Measurements from ENCODE around the gene PHGDH. TPM values are rescaled to one million over a fixed set of nuclear protein-coding genes. Genes with fewer than 3 reads are reported as not detected.

PHGDH gene
- total RNA-seq, 2 donors from 2014 or later: 6.3 to 11.6 TPM

DNA sequence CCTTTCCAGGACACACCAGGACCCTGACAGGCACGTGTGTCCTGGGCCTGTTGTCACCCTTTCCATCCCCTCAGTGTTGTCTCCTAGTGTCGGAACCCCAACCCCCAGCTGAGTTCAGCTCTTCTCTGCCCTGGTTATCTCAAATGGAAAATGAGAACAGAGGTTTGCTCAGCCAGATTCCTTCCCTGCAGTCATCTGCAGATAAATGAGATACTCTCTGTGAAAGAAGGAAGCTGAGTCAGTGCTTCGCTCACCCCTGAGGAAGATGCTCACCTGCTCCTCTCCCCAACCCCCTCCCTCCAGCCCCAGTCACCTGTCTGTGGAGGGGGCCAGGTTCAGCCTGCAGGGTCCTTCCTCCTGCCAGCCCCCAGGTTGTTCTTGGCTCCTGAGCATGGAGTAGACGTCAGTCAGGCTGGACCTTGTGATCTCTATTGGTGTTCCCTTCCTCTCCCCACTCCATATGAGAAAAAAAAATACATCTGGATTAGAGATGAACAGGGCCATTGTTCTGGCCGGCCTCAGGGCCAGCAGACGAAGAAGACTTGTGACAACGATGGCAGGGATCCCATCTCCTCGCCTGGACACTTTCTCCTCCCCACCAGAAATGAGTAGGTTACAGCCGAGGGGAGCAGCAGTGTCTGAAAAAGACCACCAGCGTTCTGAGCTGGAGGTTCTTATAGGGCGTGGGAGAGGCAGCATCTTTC lies 20.9 kb downstream of the PHGDH start:
- Histone ChIP-seq H3K27ac (no peak overlapping the region), H3K27me3 (no peaks in the 10 kb centered on the region), H3K4me1 (no peaks in the 10 kb centered on the region), H3K36me3 (no peaks in the 10 kb centered on the region), H3K9me3 (no peaks in the 10 kb centered on the region), H3K4me3 (no peak overlapping the region), H3K9ac (ENCODE audit: low read depth in 2 of 2, low read length in 2 of 2) (no peak overlapping the region)
- intact Hi-C loops (cut with DNase I): no loop called here
- DNase-seq: no peak
- TF ChIP-seq, protein P1, sequence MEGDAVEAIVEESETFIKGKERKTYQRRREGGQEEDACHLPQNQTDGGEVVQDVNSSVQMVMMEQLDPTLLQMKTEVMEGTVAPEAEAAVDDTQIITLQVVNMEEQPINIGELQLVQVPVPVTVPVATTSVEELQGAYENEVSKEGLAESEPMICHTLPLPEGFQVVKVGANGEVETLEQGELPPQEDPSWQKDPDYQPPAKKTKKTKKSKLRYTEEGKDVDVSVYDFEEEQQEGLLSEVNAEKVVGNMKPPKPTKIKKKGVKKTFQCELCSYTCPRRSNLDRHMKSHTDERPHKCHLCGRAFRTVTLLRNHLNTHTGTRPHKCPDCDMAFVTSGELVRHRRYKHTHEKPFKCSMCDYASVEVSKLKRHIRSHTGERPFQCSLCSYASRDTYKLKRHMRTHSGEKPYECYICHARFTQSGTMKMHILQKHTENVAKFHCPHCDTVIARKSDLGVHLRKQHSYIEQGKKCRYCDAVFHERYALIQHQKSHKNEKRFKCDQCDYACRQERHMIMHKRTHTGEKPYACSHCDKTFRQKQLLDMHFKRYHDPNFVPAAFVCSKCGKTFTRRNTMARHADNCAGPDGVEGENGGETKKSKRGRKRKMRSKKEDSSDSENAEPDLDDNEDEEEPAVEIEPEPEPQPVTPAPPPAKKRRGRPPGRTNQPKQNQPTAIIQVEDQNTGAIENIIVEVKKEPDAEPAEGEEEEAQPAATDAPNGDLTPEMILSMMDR (IDR thresholded peaks at IDR 0.05): no peak

DNA sequence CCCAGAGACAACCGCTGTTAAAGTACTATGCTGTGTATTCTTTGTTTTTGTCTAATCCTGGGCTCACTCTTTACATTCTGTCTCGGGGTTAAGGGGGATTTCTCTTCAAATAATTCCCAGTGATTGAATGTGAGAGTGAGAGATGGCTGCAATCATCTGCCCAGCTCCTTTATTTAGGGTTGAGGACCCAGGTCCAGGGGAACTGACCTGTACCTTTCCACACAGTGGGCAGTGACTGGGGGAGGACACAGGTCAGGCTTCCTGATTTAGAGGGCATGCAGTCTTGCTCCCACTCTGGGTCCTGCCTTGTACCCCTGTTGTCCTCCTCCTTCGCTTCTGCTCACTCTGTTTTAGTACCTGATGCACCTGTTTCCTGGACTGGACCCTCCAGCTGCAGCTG lies 22.0 kb downstream of the PHGDH start:
- no peak overlapping the region for H3K27ac ChIP-seq
- H3K4me3 ChIP-seq: no peak overlapping the region
- no peaks in the 10 kb centered on the region for H3K36me3 ChIP-seq
- H3K4me1 ChIP-seq: no peaks in the 10 kb centered on the region
- intact Hi-C loops (cut with DNase I): no loop called here
- no peaks in the 10 kb centered on the region for H3K9me3 ChIP-seq
- H3K9ac ChIP-seq (ENCODE audit: low read depth in 2 of 2, low read length in 2 of 2): no peak overlapping the region
- DNase-seq: no peak
- H3K27me3 ChIP-seq: no peaks in the 10 kb centered on the region
- TF ChIP-seq, protein P1 (IDR thresholded peaks at IDR 0.05): no peak

DNA sequence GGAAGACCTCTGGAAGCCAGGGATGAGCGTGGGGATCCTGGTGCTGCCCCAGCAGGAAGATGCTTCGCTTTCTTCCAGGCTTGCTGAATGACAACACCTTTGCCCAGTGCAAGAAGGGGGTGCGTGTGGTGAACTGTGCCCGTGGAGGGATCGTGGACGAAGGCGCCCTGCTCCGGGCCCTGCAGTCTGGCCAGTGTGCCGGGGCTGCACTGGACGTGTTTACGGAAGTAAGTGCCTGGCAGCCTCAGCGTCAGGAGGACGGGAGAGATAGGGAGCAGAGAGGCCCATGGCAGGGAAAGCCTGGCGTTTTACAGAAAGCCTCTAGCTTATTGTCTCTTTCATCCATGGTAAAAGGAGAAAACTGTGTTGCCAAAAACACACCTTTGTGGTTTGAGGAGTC lies 23.5 kb downstream of the PHGDH start:
- intact Hi-C loops (cut with DNase I): no loop called here
- Histone ChIP-seq H3K27ac (no peak overlapping the region), H3K36me3 (no peaks in the 10 kb centered on the region)

DNA sequence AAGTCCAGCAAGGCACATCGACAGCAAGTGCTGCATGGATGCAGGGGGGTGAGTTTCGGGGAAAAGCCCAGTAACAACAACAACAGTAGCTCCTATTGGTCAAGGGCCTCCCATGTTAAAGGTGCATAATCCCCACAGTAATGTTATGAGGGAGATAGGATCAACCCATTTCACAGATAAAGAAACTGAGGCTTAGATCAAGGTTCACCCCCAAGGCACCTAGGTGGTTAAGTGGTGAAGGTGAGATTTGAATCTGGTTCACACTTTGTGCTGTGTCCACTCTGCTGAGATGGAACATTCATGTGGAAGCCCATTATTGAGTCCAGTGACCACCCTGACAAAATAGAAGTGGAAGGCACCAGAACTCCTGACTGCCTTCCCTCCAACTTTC lies 24.9 kb downstream of the PHGDH start:
- intact Hi-C loops (cut with DNase I): no loop called here
- H3K27me3 ChIP-seq: no peaks in the 10 kb centered on the region
- H3K9me3 ChIP-seq: no peaks in the 10 kb centered on the region
- no peak for DNase-seq
- no peaks in the 10 kb centered on the region for H3K36me3 ChIP-seq
- no peak overlapping the region for H3K4me3 ChIP-seq
- TF ChIP-seq, protein P1 (IDR thresholded peaks at IDR 0.05): no peak
- H3K4me1 ChIP-seq: no peaks in the 10 kb centered on the region
- H3K27ac ChIP-seq: no peak overlapping the region
- H3K9ac ChIP-seq (ENCODE audit: low read depth in 2 of 2, low read length in 2 of 2): no peak overlapping the region

More for the DNA sequence above, 23.5 kb downstream of the PHGDH start:
- H3K4me3 ChIP-seq: no peak overlapping the region
- no peaks in the 10 kb centered on the region for H3K4me1 ChIP-seq
- H3K27me3 ChIP-seq: no peaks in the 10 kb centered on the region
- no peak for DNase-seq
- TF ChIP-seq, protein P1 (IDR thresholded peaks at IDR 0.05): no peak
- no peaks in the 10 kb centered on the region for H3K9me3 ChIP-seq
- no peak overlapping the region for H3K9ac ChIP-seq (ENCODE audit: low read depth in 2 of 2, low read length in 2 of 2)

DNA sequence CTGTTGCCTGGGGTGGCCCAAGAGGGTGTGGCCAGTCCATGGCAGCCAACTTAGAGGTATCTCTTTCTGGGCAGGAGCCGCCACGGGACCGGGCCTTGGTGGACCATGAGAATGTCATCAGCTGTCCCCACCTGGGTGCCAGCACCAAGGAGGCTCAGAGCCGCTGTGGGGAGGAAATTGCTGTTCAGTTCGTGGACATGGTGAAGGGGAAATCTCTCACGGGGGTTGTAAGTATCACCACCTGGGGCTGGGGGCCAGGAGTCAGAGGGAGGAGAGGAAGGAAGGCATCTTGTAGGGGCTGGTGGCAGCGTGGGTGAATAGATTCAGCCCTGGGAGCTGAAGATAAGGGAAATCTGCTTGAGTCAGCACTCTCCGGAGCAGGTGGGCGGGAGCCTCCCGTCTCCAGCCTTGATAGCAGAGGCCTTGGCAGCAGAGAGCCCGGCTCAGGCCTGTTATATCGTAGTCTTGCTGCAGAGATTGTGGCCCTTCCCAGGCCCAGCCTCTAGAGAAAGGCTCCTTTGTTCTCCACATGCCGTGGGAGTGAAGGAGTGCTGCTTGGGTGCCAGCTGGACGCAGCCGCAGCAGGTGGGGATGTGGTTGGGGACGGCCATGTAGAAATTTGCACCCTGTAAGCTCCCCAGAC lies 25.4 kb downstream of the PHGDH start:
- no peak overlapping the region for H3K9ac ChIP-seq (ENCODE audit: low read depth in 2 of 2, low read length in 2 of 2)
- no peak overlapping the region for H3K27ac ChIP-seq
- H3K36me3 ChIP-seq: no peaks in the 10 kb centered on the region

More for the DNA sequence above, 25.4 kb downstream of the PHGDH start:
- Histone ChIP-seq H3K27me3 (no peaks in the 10 kb centered on the region), H3K9me3 (no peaks in the 10 kb centered on the region), H3K4me3 (no peak overlapping the region), H3K4me1 (no peaks in the 10 kb centered on the region)
- DNase-seq: peak; percentile 29
- TF ChIP-seq, protein P1 (IDR thresholded peaks at IDR 0.05): no peak
- intact Hi-C loops (cut with DNase I): no loop called here

Data from colonic mucosa (tissue), 4 donors.